Thoracic aorta (tissue), 2 donors: ENCODE measurements around the gene SERTAD2. TPM values are rescaled to one million over a fixed set of nuclear protein-coding genes. Genes with fewer than 3 reads are reported as not detected.

Source experiments
- ATAC-seq: fragments of 150-250 bp; one replicate; pipeline ENCODE4 v1.8.0; 2017; ENCODE audit warnings: low read depth; ENCODE audit not compliant: insufficient number of reproducible peaks, low FRiP score
- DNase-seq: peaks from one replicate; pipeline ENCODE4 v3.0.0-alpha.2; 2020; ENCODE audit warnings: low spot score
- H3K27ac ChIP-seq, 2 donors: fragments of 200-600 bp; sonication (generic); 1 replicate in 1 of 2; 2 replicates in 1 of 2; pipeline ENCODE4 v1.5.1; 2016; ENCODE audit warnings: mild to moderate bottlenecking in 2 of 2, moderate library complexity in 2 of 2
- H3K27me3 ChIP-seq: fragments of 200-600 bp; sonication (generic); replicated peaks from 2 replicates; pipeline ENCODE4 v1.6.0; 2016; ENCODE audit warnings: mild to moderate bottlenecking; ENCODE audit not compliant: insufficient read depth
- H3K36me3 ChIP-seq: fragments of 200-600 bp; sonication (generic); one replicate; pipeline ENCODE4 v1.5.1; 2016
- H3K4me1 ChIP-seq, 2 donors: fragments of 200-600 bp; sonication (generic); 1 replicate in 1 of 2; 2 replicates in 1 of 2; pipeline versions ENCODE4 v1.5.1 to v1.6.0; 2016; ENCODE audit warnings: low read depth in 2 of 2, mild to moderate bottlenecking in 1 of 2; ENCODE audit not compliant: control insufficient read depth in 1 of 2
- H3K4me3 ChIP-seq: fragments of 200-600 bp; sonication (generic); 2 replicates; pipeline ENCODE4 v1.5.1; 2016; ENCODE audit warnings: mild to moderate bottlenecking
- H3K9me3 ChIP-seq: fragments of 200-600 bp; sonication (generic); 2 replicates; pipeline ENCODE4 v1.5.1; 2016
- total RNA-seq, 2 donors: library from RNA; depleted of rRNA; stranded (reverse); fragments of >200 nt; gene quantifications; one replicate each; pipeline versions ENCODE4 v1.1.0 to v1.2.3, GENCODE V29; 2016
- TF ChIP-seq, protein P1 (sequence below): fragments of 200-600 bp; sonication (generic); IDR thresholded peaks from one replicate; pipeline ENCODE4 v1.5.1; 2019; ENCODE audit warnings: antibody characterized with exemption

The SERTAD2 gene
- total RNA-seq, 2 donors from 2014 or later, result 17.9 to 31.9 TPM

DNA sequence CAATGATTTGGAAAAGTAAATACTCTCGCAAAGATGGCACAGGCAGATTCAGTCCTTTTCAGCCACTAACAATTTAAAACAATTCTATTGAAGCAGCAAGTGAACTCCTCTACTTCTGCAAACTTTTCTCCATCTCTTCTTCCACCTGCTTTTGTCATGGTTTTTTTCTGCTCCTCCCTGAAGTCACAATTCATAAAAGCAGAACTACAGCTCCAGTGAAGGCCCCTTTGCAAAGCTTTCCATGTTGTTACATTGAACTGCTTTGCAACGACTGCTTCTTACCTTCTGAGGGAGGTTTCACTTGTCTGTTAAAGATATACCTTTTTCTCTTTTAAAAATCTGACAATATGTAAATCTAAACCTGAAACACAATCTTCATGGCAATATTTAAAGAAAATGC, 3.7 kb upstream of the SERTAD2 start:
- ATAC-seq, result no peak

DNA sequence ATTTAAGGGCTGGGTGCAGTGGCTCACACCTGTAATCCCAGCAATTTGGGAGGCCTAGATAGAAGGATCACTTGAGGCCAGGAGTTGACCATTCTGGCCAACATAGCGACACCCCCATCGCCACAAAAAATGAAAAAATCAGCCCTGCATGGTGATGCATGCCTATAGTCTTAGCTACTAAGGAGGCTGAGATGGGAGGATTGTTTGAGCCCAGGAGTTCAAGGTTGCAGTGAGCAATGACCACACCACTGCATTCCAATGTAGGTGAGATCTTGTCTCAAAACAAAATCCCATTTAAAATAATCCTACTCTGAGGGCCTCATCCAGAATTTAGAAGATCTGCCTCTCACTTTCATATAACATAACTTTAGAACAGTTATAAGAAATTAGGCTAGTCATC, 2.7 kb upstream of the SERTAD2 start:
- no peaks in the 10 kb centered on the region for H3K36me3 ChIP-seq
- no peak for ATAC-seq
- no peak for DNase-seq
- peaks cover 8 to 26% of the 10 kb centered on the region in 2 donors for H3K4me1 ChIP-seq
- TF ChIP-seq, protein P1, sequence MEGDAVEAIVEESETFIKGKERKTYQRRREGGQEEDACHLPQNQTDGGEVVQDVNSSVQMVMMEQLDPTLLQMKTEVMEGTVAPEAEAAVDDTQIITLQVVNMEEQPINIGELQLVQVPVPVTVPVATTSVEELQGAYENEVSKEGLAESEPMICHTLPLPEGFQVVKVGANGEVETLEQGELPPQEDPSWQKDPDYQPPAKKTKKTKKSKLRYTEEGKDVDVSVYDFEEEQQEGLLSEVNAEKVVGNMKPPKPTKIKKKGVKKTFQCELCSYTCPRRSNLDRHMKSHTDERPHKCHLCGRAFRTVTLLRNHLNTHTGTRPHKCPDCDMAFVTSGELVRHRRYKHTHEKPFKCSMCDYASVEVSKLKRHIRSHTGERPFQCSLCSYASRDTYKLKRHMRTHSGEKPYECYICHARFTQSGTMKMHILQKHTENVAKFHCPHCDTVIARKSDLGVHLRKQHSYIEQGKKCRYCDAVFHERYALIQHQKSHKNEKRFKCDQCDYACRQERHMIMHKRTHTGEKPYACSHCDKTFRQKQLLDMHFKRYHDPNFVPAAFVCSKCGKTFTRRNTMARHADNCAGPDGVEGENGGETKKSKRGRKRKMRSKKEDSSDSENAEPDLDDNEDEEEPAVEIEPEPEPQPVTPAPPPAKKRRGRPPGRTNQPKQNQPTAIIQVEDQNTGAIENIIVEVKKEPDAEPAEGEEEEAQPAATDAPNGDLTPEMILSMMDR, result no peak
- no peak overlapping the region for H3K4me3 ChIP-seq
- no peak overlapping the region for H3K27ac ChIP-seq
- no peaks in the 10 kb centered on the region for H3K27me3 ChIP-seq
- no peaks in the 10 kb centered on the region for H3K9me3 ChIP-seq

More for the DNA sequence above, 3.7 kb upstream of the SERTAD2 start:
- Histone ChIP-seq H3K27me3 (no peaks in the 10 kb centered on the region), H3K9me3 (no peaks in the 10 kb centered on the region), H3K4me1 (peaks cover 0 to 15% of the 10 kb centered on the region in 2 donors), H3K4me3 (no peak overlapping the region), H3K36me3 (no peaks in the 10 kb centered on the region), H3K27ac (no peak overlapping the region)
- no peak for DNase-seq
- TF ChIP-seq, protein P1, result no peak

DNA sequence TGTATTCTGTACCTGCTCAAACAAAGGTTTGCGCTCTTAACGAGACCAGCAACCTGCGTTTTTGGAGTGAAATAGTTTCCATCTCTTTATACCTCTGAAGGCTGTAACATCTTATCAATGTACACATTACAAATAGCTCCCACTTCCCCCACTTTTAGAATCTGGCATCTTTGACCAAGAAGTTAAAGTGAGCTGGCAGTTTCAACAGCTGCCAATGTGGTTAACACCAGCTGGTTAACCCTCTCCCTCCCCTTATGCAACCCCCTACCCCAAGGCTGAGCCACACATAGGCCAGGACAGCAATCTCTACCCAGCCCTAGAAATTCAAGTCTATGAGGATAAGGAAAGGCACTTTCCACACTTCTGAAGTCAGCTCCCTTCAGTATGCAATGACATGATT, 2.2 kb upstream of the SERTAD2 start:
- ATAC-seq, result no peak
- Histone ChIP-seq H3K36me3 (no peaks in the 10 kb centered on the region), H3K27ac (peak overlapping the region in 1 of 2 donors; percentile 12), H3K4me3 (no peak overlapping the region), H3K27me3 (no peaks in the 10 kb centered on the region), H3K4me1 (peaks cover 10 to 31% of the 10 kb centered on the region in 2 donors), H3K9me3 (no peaks in the 10 kb centered on the region)
- DNase-seq, result no peak
- TF ChIP-seq, protein P1, result no peak

DNA sequence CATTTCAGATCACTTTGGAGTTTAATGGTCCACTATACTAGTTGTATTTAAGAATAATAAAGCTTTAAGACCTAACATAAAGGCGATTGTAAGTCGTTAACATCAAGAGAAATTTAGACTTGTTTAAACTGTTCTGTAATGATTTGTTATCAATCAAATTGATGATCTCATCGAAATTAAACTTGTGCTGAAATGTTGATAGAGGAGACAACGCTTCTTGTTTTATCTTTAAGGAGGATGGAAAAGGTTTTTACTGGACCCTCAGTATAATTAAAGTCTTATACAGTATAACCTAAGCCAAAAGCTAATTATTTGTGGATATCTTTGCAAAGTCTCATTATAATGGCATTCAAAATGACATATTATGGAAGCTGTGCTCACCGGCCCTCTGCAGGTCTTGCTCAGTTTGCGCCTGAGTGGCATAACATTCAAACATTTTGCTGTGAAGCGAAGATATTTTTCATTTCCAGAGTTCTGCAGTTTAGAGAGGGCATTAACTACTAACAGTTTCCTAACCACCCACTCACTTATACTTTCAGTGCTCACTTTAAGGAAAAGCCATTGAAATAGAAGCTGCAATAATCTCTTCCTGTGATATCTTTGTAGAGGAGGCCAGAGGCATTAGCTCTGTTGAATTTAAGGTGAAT, 1.4 kb upstream of the SERTAD2 start:
- no peaks in the 10 kb centered on the region for H3K9me3 ChIP-seq
- TF ChIP-seq, protein P1, result no peak
- H3K27me3 ChIP-seq, result no peaks in the 10 kb centered on the region
- H3K27ac ChIP-seq, result peak overlapping the region; percentile 96 to 98
- H3K36me3 ChIP-seq, result no peaks in the 10 kb centered on the region
- H3K4me3 ChIP-seq, result peak overlapping the region; percentile 96
- DNase-seq (no peak), ATAC-seq (no peak)
- peaks cover 10 to 34% of the 10 kb centered on the region in 2 donors for H3K4me1 ChIP-seq

DNA sequence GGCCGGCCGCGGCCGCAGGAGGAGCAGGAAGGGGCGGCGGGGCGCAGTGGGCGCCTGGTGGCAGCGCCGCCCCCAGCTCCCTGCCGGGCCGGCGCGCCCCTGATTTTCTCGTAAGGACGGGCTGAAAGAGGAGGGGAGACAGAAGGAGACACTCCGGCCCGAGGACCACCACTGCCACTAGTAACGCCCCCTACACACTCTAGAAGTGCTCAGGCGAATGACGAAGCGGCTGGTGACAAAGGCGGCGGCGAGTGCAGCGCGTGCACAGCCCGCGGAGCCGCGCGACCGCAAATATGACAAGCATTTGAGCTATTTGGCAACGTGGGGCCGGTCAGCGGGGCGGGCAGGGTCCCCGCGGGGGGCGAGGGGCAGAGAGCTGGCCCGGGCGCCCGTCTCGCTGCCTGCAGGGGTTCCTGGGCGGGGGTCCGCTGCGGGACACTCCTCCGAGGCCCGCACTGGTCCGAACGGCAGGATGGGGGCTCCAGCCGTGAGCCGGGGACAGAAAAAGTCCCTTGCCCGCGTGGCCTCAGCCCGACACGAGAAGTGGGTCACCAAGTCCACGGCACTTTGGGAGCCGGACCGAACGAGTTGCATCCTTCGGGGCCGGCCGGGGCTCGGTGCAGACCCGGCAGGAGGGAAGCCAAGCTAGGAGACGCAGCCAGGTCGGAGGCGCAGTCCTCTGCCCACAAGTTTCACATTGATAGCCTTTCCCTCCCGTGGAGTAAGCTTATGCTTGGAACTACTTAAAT, 524 bp upstream of the SERTAD2 start:
- peaks cover 12 to 41% of the 10 kb centered on the region in 2 donors for H3K4me1 ChIP-seq
- peak overlapping the region; percentile 96 for H3K4me3 ChIP-seq
- H3K27me3 ChIP-seq, result no peaks in the 10 kb centered on the region
- ATAC-seq, result peak; percentile 88
- H3K9me3 ChIP-seq, result no peaks in the 10 kb centered on the region
- H3K27ac ChIP-seq, result peak overlapping the region; percentile 96 to 98
- no peaks in the 10 kb centered on the region for H3K36me3 ChIP-seq
- TF ChIP-seq, protein P1, result no peak
- peak; percentile 50 for DNase-seq
